T-helper 2 cell (primary cell): ENCODE results near the gene SNUPN.

ENCODE experiments used
- DNase-seq, 5 experiments: peaks; one replicate each; pipeline versions ENCODE4 v3.0.0 to v3.0.0-alpha.2; 2012 to 2022

SNUPN gene

GRCh38 chr15:75653347-75653913, 27.9 kb upstream of the SNUPN start:
- DNase-seq = no peak

GRCh38 chr15:75651810-75652543, 26.5 kb upstream of the SNUPN start:
- no peak for DNase-seq

- no peak for DNase-seq
Measured at GRCh38 chr15:75650908-75651809, 25.6 kb upstream of the SNUPN start.

GRCh38 chr15:75649848-75650247, 24.3 kb upstream of the SNUPN start:
- no peak for DNase-seq

- DNase-seq = no peak
Measured at GRCh38 chr15:75649045-75649761, 23.7 kb upstream of the SNUPN start.

- no peak for DNase-seq
Measured at GRCh38 chr15:75648156-75649000, 22.9 kb upstream of the SNUPN start.

- peak; percentile 28 to 53 (median 40) for DNase-seq
Measured at GRCh38 chr15:75647370-75648155, 22.0 kb upstream of the SNUPN start, which contains the start of gene SNX33. TSS of gene SNX33 (plus strand) at chr15:75647912. CDS start at chr15:75649103, 1,191 bp downstream.

GRCh38 chr15:75646944-75647364, 21.4 kb upstream of the SNUPN start:
- DNase-seq = no peak

GRCh38 chr15:75646112-75646943, 20.8 kb upstream of the SNUPN start:
- no peak for DNase-seq

GRCh38 chr15:75644376-75644775, 18.9 kb upstream of the SNUPN start:
- DNase-seq = no peak

GRCh38 chr15:75641603-75642002, 16.1 kb upstream of the SNUPN start:
- DNase-seq = no peak

GRCh38 chr15:75641179-75641503, 15.6 kb upstream of the SNUPN start:
- DNase-seq = no peak

- DNase-seq = peak in 3 of 5 experiments; percentile 33 to 87 (median 39)
Measured at GRCh38 chr15:75640483-75641178, 15.1 kb upstream of the SNUPN start.

- DNase-seq = peak; percentile 79 to 99 (median 89)
Measured at GRCh38 chr15:75639709-75640482, 14.4 kb upstream of the SNUPN start, which contains the start of gene IMP3. TSS of gene IMP3 (minus strand) at chr15:75640224. CDS start at chr15:75640168, 56 bp downstream.

- DNase-seq = no peak
Measured at GRCh38 chr15:75639191-75639708, 13.7 kb upstream of the SNUPN start.

- no peak for DNase-seq
Measured at GRCh38 chr15:75637245-75638009, 11.9 kb upstream of the SNUPN start.

- DNase-seq = no peak
Measured at GRCh38 chr15:75636026-75636425, 10.5 kb upstream of the SNUPN start.
